Peyer's patch (tissue), 4 donors: Measurements from ENCODE around the gene MARS1.

ENCODE experiments used
- CTCF ChIP-seq, 6 experiments: fragments of 450-650 bp in 4 of 6; fragments of 200-600 bp in 2 of 6; sonication (generic) in 1 of 6; IDR thresholded peaks; one replicate each; pipeline ENCODE4 v1.5.1; 2017 to 2019; ENCODE audit warnings: antibody characterized with exemption in 6 of 6, mild to moderate bottlenecking in 3 of 6, moderate library complexity in 1 of 6
- POLR2A ChIP-seq, 2 donors: fragments of 450-650 bp; IDR thresholded peaks; one replicate each; pipeline ENCODE4 v1.5.1; 2017; ENCODE audit warnings: antibody characterized with exemption in 2 of 2, mild to moderate bottlenecking in 2 of 2, moderate library complexity in 2 of 2

GRCh38 chr12:57527184-57527583 lies 39.3 kb downstream of the MARS1 start:
- no peak for TF ChIP-seq CTCF (IDR thresholded peaks at IDR 0.05)
- no peak for TF ChIP-seq POLR2A (IDR thresholded peaks at IDR 0.05)
